GM18508 (cell line): ENCODE results near the gene TMEM119.
"Not testable (repeated sequence)": the region's sequence is repeated elsewhere in the genome, so short reads cannot be mapped to it uniquely, and the experiment has no call there.

Experiments used
- ATAC-seq: cut with Tn5 transposase; IDR thresholded peaks from one replicate; pipeline ENCODE4 v1.9.1; 2021; ENCODE audit warnings: moderate number of reproducible peaks; ENCODE audit not compliant: insufficient read depth, unreplicated experiment

Gene TMEM119

DNA sequence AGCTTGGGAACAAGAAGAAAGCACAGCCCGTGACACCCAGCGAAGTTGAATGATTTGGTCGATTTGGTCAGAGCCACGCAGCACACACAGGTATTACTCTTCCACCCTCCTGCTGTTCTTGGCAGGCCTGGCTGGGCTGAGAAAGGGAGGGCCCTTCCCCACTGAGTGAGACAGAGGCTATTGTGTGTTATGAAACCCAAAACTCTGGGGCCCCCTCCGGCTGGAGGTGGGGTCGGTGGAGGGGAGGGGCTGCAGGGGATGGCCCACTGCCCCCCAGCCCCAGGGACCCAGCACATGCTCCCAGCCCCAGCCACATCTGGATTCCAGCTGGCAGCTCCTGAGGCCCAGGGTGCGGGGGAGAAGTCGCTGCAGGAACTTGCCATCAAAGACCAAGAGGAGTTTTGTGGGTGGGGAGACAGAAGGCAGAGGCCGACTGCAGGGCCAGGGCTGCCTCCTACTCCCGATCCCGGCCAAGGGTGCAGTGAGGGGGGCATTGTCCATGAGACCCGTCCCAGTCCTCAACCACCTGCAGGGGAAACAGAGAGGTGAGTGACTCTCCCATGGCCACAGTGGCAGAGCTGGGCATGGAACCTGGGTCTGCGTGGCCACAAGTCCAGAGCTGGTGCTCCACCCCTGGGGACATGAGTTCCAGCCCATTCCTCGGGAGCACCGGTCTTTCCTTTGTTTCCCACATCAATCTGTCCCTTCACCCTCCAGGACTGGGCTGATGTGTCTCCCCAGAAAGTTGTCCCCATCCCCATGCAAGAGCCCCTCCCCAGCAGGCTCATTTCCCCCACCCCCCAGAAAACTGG is 8.7 kb downstream of the TMEM119 start:
- no peak for ATAC-seq

GRCh38 chr12:108587826-108588225 is 10.1 kb downstream of the TMEM119 start:
- no peak for ATAC-seq

DNA sequence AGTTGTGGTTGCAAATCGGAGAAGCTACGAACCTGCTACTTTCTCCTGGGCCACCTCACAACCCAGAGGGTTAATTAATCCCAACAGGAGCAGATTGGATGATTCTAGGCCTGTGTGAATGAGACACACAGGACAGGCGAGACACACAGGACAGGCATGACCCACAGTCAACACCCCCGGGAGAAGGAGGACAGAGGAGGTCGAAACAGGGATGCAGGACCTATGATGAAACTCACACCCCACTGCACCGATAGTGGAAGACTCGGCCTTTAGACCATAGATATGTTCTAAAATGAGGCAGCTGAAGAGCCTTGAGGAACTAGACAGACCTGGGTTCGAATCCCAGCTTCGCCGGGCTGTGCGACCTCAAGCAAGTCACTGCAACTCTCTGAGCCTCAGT is 11.6 kb downstream of the TMEM119 start:
- ATAC-seq, result no peak

- no peak for ATAC-seq
These were observed 12.0 kb downstream of the TMEM119 start for GRCh38 chr12:108585864-108586263.

DNA sequence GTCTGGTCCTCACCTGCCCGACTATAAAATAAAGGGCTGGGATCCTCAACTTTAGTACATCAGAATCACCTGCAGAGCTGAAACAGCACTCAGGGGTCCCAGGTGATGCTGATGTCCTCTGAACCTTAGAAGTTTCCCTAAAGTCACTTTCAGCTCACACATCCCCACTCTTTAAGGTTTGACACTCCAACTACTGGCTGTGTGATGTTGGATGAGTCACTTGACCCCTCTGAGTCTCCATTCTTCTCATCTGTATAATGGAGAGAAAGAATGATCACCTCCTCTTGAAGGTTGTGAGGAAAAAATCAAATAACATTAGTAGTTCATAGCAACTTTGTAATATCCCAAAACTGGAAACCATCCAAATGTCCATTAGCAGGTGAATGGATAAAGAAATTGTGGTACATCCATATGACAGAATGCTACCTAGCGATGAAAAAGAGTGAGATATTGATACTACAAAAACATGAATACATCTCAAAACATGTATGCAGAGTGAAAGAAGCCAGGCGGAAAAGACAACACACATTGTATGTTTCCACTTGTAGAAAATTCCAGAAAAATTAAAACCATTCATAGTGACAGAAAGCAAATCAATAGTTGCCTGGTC is 13.3 kb downstream of the TMEM119 start:
- ATAC-seq, result no peak

DNA sequence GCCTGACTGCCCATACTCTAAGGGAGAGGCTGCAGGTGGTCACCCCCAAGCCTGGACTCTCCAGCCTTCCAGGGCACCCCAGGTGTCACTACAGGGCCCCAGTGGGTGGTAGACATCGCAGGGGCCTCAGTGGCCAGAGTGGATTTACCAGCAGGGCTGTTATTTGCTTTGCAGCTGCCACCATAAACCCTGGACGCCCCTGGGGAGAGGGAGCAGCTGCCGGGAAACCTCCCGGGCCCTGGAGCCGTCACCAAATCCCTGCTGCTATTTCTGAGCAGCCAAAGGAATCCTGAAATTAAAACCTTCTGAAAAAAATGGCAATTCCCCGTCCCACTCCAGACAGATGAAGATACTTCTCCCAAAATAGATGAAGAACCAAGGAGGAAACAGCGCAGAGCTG is 13.9 kb downstream of the TMEM119 start:
- ATAC-seq, result no peak

DNA sequence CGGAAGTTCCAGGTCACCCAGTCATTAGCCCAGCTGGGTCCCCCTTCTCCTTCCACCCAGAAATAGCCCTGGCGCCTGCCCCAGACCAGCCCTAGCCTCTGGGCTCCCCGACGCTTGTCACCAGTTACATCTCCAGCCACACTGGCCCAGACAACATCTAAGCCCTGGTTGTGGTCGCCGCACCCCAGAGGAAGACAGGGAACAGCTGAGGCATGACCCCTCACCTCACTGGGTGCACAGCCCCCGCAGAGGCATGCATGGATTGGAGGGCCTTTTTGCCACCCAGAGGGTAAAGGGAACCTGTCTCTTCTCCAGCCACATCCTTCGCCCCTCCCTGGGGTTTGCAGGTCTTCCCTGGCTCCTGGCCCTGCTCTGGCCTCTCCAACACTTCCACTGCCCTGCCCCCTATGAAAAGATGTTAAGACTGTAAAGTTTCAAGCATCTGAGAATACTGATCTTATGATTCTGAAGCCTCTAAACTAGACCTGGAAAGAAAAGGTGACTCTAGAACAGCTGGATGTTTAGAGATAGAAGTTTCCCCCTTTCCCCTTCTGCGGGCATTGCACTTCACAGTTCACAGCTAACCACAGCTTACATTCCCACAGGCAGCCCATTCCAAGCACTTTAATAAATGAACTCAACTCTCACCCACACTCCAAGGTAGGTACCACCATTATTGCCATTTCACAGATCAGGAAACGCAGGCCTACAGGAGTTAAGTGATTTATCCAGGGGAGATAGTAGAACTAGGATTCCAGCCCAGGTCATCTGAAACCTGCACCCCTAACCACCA is 14.7 kb downstream of the TMEM119 start:
- ATAC-seq, result no peak

- no peak for ATAC-seq
These were observed 15.4 kb downstream of the TMEM119 start for GRCh38 chr12:108582509-108582908.

- no peak for ATAC-seq
These were observed 16.3 kb downstream of the TMEM119 start for GRCh38 chr12:108581311-108582227.

DNA sequence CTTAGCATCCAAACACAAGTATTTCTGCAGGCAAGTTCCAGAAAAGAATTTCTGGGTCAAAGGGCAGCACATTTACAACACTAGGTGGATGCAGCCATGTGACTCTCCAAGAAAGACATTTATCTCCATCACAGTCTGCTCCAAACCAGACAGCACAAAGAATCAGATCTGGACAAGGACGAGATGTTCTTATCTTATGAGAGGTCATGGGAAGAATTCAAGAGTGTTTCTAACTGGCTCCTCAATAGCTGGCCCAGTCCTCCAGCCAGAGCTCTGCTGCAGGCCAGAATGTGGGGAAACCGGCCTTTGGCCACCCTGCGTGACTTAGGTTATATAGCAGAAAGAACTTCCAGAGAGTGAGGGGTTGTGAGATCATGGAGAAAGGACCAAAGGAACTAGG is 17.4 kb downstream of the TMEM119 start:
- no peak for ATAC-seq

- ATAC-seq, result no peak
These were observed 19.1 kb downstream of the TMEM119 start for GRCh38 chr12:108578813-108579212.

DNA sequence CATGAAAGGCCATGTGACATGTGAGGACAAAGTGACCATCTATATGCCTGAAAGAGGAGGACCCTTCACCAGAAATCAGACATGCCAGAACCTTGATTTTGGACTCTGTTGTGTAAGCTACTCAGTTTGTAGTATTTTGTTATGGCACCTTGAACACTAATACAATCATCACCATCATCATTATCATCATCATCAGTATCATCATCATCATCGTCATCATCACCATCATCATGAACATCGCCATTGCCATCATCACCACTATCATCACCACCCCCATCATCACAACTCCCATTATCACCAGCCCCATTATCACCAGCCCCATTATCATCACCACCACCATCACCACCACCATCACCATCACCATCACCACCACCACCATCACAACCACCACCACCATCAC is 19.6 kb downstream of the TMEM119 start:
- ATAC-seq, result no peak

- ATAC-seq, result no peak
These were observed 20.4 kb downstream of the TMEM119 start for GRCh38 chr12:108577458-108577857.

- no peak for ATAC-seq
These were observed 21.1 kb downstream of the TMEM119 start for GRCh38 chr12:108576660-108577234.

- ATAC-seq, result no peak
These were observed 22.5 kb downstream of the TMEM119 start for GRCh38 chr12:108575199-108575912.

GRCh38 chr12:108574276-108574675 is 23.6 kb downstream of the TMEM119 start:
- ATAC-seq, result not testable (repeated sequence)

DNA sequence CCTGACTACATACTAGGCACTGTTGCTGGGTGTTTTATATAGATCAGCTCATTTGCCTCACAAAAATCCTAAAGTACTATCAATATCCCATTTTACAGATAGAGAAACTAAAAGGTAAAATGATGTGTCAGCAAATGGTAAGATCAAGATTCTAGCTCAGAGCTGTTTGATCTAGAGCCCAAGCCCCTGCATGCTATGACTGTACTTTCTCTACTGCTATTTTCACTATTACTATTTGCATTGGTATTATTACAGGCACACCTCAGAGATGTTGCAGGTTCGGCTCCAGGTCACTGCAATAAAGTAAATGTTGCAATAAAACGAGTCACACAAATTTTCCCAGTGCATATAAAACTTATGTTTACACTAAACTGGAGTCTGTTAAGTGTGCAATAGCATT is 24.6 kb downstream of the TMEM119 start:
- no peak for ATAC-seq

DNA sequence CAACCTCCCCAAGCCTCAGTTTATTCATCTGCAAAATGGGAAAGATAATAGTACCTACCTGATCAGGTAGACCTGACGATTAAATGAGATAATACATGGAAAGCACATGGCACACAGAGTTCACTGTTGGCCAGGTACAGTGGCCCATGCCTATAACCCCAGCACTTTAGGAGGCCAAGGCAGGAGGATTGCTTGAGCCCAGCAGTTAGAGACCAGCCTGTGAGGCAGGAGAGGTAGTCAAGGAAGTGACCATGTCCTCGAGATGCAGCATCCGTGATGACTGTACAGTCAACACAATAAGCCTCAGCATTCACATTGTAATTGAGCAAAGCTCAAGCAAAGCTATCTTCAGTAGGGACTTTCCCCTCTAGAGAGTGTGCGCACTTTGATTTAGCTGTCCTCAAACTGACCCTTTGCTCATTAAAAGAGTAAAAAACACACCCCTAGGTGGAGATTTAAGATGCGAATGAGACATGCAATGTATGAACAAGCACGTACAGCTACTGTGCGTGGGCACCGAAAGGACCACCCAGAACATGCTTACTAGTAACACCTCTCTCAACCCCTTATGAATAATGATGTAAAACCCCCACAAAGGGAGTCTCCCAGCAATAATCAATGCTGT is 25.6 kb downstream of the TMEM119 start:
- ATAC-seq, result no peak
